H54 (cell line): ENCODE measurements around the gene DDX20.
"Not testable (repeated sequence)": the region's sequence is repeated elsewhere in the genome, so short reads cannot be mapped to it uniquely, and the experiment has no call there.

Experiments used
- DNase-seq: peaks from one replicate; pipeline ENCODE4 v3.0.0; 2011; ENCODE audit warnings: low spot score, mixed read lengths; ENCODE audit not compliant: insufficient read length
- FAIRE-seq: peaks from 3 replicates; lab custom pipeline; 2011; peaks lifted over from hg19 to GRCh38; lab: Jason Lieb, UNC
- POLR2A ChIP-seq: IDR thresholded peaks from 2 replicates; pipeline ENCODE4 v1.6.1; 2011; ENCODE audit warnings: low read depth, mild to moderate bottlenecking, low read length

The DDX20 gene

DNA sequence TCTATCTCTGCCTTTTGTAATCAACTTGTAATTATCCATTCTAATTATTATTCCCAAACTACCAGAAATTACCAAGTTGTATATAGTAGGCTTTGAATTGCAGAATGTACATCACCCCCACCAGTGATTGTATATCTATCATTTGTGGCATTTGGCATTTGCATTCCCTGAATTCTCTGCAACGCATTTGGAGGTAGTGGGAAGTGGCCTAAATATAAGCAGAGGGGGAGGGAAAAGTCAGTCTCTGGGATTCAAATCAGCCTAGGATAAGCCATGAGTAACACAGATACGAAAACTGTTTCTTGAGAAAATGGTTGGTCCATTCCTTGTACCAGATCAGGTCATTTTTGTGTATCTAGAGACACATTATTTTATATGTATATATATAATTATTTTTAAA, 20.7 kb downstream of the DDX20 start:
- no peak for TF ChIP-seq POLR2A
- no peak for DNase-seq
- no peak for FAIRE-seq

DNA sequence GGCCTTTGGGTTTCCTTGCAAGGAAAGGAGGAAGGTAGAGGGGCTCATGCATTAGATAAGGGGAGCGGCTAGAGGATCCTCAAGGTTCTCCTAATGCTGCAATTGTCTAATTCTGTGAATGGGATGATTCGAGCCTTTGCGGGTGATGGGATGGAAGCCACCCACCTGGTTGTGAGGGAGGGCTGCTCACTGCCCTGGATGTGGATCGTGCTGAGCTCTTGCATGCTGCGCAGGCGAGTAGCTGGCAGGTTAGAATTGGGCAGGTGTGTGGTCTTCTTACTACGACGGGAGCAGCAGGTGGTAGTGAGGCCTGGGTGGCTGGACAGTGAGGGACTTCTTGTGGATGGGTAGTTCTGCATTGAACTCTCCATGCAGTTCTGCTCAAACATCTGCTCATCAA, 21.2 kb downstream of the DDX20 start:
- no peak for DNase-seq
- FAIRE-seq, result no peak
- no peak for TF ChIP-seq POLR2A

DNA sequence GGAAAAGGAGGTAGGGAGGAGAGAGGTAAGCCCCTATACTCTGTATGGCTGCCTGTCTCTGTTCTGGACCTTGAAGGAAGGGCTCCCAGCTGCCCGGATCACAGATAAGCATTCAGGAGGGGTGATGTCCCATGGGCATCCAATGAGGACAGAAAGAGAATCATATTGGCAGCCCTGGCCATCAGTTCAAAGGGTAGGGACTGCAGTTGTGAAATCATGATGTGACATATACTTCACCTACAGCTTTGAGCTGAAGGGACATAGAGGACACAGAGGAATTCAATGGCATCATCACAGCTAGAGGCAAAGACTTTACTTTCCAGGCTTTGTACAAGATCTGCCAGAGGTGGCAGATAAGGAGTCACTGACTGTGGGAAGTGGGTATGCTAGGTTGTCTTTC, 21.6 kb downstream of the DDX20 start:
- TF ChIP-seq POLR2A, result no peak
- DNase-seq (no peak), FAIRE-seq (no peak)

DNA sequence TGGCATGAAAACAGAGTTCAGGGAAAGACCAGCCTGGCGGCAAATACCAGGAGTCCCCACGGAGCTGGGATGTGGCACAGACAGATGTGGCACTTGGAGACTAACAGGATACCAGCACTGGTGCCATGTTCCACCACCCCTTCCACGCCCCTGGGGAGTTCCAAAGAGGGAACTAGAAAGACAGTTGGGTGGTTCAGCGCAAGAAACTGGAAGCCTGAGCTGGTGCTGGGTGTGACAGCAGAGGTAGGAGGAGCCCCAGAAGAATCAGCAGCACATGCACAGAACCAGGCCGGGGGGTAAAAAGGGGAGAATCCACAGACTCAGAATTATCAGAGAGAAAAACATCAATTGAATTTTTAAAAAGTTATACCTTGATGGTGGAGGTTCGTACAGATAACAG, 22.4 kb downstream of the DDX20 start:
- no peak for FAIRE-seq
- TF ChIP-seq POLR2A, result no peak

GRCh38 chr1:111778541-111779051, 22.9 kb downstream of the DDX20 start:
- FAIRE-seq, result no peak
- no peak for DNase-seq
- no peak for TF ChIP-seq POLR2A

More for the DNA sequence above, 22.4 kb downstream of the DDX20 start:
- no peak for DNase-seq

GRCh38 chr1:111779546-111779945, 23.8 kb downstream of the DDX20 start:
- FAIRE-seq (no peak), DNase-seq (no peak)
- no peak for TF ChIP-seq POLR2A

- no peak for FAIRE-seq
- TF ChIP-seq POLR2A, result no peak
- DNase-seq, result no peak
Measured at GRCh38 chr1:111784273-111784901, 28.7 kb downstream of the DDX20 start.

GRCh38 chr1:111786669-111787207, 31.0 kb downstream of the DDX20 start:
- no peak for DNase-seq
- FAIRE-seq, result no peak
- no peak for TF ChIP-seq POLR2A

DNA sequence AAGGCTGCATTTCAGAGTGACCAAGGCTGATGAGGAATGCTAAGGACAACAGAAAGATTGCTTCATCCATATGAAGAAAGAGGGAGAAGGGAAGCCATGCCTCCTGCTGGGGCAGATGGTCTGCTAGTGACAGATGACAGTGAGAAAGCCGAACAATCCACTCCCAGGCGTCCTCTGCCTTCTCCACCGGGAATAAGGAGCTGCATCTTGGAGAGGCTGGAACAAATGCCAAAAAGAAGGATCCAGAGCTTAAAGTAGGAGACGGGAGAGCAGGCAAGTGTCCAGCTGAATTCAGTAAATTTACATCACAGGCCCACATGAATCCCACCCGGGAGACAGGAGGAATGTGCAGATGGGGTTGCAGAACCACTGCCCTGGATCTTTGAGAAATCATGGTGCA, 33.4 kb downstream of the DDX20 start:
- TF ChIP-seq POLR2A, result no peak
- FAIRE-seq, result no peak
- no peak for DNase-seq

DNA sequence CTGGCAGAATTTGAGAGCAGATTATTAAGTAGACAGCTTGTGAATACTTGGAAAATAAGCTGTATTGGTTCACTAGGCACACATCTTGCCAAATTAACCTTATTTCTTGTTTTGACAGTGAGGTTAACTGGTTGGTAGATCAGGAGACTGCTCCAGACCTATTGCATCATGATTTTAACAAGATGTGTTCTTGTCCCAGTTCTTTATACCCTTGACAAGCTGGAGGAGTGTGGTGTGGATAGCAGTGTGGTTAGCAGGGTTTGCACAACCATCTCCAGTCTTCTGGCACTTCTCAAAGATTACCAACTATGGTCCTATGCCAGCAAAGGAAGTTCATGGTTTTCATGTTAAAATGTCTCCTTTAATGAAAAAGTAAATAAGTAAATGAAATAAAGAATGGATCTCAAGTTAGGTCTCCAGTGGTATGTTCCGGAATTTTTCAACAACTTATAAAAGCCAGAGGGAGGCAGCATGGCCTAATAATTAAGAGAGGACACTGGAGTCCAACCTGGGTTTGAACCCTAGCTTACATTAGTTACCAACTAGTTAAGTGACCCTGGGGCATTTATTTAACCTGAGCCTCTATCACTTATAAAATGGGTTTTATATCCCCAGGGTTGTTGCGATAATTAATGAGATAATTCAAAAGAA, 34.1 kb downstream of the DDX20 start:
- FAIRE-seq, result no peak
- DNase-seq, result no peak
- TF ChIP-seq POLR2A, result no peak

- no peak for TF ChIP-seq POLR2A
- DNase-seq (no peak), FAIRE-seq (no peak)
Measured at GRCh38 chr1:111791776-111792175, 36.1 kb downstream of the DDX20 start.

DNA sequence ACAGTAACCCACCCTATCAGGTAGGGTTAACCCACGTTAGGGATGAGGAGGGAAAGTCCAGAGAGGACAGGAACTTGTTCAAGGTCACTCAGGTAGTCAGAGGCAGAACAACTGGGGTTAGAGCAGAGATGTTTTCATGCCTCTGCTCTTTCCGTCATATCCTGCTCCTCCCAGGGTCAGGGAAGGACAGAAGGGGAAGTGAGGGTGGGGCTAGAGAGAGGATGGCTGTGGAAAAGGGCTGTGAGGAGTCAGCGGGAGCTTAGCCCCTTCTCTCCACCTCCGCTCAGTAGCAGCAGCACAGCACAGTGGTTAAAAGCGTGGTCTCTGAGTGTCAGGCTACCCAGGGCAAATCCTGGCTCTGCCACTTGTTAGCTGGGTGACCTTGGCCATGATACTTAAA, 36.5 kb downstream of the DDX20 start:
- no peak for TF ChIP-seq POLR2A
- no peak for DNase-seq
- FAIRE-seq, result no peak

DNA sequence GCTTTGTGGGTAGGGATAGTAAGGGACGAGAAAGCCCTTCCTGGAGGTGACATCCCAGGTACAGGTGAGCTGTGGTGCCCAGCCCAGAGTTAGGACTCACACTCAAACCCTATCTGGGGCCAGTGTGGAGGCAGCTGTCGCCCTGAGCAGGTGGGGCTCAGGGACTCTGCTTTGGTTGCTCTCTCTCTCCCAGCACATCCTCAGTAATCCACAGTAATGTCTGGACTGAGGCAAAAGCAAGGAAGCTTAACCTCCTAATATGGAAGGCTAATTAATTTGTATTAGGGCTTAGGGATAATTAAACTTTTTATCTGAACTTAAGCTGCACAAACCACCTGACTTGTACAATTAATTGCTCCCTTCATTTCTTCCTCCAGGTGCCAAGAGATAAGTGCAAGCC, 38.2 kb downstream of the DDX20 start:
- TF ChIP-seq POLR2A, result no peak
- DNase-seq, result no peak
- FAIRE-seq, result no peak

DNA sequence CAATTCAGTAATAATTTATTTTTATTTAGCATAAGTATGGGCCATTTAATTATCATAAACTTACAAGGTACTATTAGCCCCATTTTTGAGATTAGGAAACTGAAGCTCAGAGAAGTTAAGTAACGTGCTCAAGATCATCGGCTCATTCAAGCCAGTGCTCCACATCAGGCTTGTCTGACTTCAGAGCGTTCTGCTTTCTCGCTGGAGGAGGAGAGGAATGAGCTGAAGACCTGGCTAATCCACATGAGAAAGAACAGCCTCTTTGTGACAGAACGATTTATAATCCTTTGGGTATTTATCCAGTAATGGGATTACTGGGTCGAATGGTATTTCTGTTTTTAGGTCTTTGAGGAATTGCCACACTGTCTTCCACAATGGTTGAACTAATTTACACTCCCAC, 39.7 kb downstream of the DDX20 start:
- DNase-seq, result no peak
- no peak for FAIRE-seq
- TF ChIP-seq POLR2A, result no peak

- no peak for TF ChIP-seq POLR2A
- DNase-seq (no peak), FAIRE-seq (no peak)
Measured at GRCh38 chr1:111798580-111798979, 42.9 kb downstream of the DDX20 start.

DNA sequence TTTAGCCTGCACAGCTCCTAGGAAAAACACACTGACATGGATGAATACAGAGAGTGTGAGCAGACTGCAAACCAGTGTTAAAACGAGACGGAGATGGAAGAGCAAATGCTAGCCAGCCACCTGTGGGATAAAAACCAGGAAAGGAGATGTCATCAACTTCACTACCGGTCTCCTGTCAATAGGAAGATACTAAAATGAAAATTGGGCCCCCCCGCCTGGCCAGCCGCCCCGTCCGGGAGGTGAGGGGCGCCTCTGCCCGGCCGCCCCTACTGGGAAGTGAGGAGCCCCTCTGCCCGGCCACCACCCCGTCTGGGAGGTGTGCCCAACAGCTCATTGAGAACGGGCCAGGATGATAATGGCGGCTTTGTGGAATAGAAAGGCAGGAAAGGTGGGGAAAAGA, 44.0 kb downstream of the DDX20 start:
- FAIRE-seq, result not testable (repeated sequence)

More for the DNA sequence above, 44.0 kb downstream of the DDX20 start:
- not testable (repeated sequence) for DNase-seq
